ENCODE data around the gene NAA10.

The NAA10 gene

DNA sequence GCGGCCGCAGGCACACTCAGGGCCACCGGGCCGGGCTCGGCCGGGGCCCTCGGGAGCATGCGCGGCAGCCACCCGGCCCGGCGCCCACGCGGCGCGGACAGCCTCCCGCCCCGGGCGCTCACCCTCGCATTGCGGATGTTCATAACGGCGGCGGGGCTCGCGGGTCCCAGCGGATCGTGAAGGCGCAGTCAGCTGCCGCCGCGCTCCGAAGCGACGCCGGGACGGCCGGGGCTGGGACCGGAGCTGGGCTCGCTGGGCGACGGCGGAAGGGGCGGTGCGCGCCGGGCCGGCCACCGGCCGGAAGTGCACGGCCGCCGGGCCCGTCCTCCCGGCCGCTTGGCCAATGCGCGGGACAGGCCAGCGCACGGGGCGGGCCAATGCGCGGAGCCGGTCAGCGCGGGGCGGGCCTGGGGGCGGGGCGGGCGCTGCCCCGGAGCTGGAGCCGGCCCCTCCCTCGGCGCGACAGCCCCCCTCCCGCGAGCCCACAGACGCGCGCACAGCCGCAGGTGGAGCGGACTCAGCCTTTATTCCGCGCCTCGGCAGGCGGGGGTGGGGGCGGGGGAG is at the start of gene NAA10:
NAA10 (minus strand) TSS at position 276 of the 564 bp plus-strand sequence; CDS start at position 143, 133 bp downstream.
- DNase-seq (ENCODE audit: low read depth), result peak; percentile 84
- TF ChIP-seq CTCF (IDR thresholded peaks at IDR 0.05; ENCODE audit: insufficient read depth, low read depth, low read length, missing control alignments), result no peak
- H3K4me3 ChIP-seq (ENCODE audit: low read depth, low read length), result peak within 1 kb of the TSS; percentile 73

DNA sequence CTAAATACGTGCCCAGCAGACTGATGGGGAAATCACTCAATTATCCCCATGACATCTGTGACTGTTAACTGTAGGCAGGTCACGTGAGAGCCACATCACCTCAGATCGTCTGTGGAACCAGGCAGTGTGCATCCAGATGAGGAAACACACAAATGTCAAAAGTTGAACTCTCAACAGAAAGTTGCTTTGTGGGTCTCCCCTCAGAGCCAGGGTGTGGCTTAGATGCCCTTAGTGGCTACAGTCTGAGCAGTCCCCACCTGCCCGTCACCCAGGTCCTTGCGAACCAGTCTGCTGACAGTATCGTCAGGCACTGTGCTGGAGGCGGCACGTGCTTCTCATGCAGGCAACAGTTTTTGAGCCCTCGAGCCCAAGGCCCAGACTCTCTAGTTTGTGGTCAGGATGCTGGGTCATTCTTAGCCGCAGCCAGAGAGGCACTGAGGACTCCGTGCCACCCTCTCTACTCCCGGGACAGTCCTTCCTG is 48.5 kb upstream of the NAA10 start:
- TF ChIP-seq CTCF (IDR thresholded peaks at IDR 0.05; ENCODE audit: insufficient read depth, low read depth, low read length, missing control alignments), result no peak
- no peak overlapping the region for H3K4me3 ChIP-seq (ENCODE audit: low read depth, low read length)
- no peak for DNase-seq (ENCODE audit: low read depth)

DNA sequence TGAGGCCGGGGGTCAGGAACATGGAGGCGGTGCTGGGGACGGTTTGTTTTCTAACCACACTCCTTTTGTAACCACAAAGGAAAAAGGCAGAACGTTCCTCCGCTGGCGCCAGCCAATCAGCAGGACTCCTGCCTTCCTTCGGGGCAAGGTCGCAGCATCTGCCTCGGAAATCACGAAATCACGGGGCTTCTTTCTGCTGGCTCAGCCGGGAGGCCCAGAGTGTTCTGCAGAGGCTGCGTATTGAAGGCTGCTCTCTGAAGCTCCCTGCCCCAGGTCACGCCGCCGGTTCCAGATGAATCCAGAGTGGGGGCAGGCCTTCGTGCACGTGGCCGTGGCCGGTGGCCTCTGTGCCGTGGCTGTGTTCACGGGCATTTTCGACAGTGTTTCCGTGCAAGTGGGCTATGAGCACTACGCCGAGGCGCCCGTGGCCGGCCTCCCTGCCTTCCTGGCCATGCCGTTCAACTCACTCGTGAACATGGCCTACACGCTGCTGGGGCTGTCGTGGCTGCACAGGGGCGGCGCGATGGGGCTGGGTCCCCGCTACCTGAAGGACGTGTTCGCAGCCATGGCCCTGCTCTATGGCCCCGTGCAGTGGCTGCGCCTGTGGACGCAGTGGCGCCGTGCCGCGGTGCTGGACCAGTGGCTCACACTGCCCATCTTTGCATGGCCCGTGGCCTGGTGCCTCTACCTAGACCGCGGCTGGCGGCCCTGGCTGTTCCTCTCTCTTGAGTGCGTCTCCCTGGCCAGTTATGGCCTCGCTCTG is 47.1 kb upstream of the NAA10 start:
- no peak for TF ChIP-seq CTCF (IDR thresholded peaks at IDR 0.05; ENCODE audit: insufficient read depth, low read depth, low read length, missing control alignments)
- no peak overlapping the region for H3K4me3 ChIP-seq (ENCODE audit: low read depth, low read length)
- no peak for DNase-seq (ENCODE audit: low read depth)

- no peak overlapping the region for H3K4me3 ChIP-seq (ENCODE audit: low read depth, low read length)
- TF ChIP-seq CTCF (IDR thresholded peaks at IDR 0.05; ENCODE audit: insufficient read depth, low read depth, low read length, missing control alignments), result no peak
- DNase-seq (ENCODE audit: low read depth), result no peak
Observed at GRCh38 chrX:153981231-153981630, 46.4 kb upstream of the NAA10 start.

DNA sequence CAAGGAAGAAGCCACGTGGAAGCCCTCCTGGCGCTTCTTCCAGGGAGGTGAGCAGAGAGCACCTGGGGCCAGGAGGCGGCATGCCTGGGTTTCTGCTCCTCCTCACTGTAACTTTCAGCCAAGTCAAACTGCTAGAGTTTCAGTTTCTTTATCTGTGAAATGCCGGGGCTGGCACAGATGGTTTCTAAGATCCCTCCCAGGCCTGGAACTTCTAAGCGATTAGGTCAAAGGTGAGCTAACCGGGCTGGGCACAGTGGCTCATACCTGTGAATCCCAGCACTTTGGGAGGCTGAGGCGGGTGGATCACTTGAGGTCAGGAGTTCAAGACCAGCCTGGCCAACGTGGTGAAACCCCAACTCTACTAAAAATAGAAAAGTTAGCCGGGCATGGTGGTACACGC is 45.6 kb upstream of the NAA10 start:
- DNase-seq (ENCODE audit: low read depth), result peak; percentile 46
- H3K4me3 ChIP-seq (ENCODE audit: low read depth, low read length), result peak overlapping the region; percentile 36

DNA sequence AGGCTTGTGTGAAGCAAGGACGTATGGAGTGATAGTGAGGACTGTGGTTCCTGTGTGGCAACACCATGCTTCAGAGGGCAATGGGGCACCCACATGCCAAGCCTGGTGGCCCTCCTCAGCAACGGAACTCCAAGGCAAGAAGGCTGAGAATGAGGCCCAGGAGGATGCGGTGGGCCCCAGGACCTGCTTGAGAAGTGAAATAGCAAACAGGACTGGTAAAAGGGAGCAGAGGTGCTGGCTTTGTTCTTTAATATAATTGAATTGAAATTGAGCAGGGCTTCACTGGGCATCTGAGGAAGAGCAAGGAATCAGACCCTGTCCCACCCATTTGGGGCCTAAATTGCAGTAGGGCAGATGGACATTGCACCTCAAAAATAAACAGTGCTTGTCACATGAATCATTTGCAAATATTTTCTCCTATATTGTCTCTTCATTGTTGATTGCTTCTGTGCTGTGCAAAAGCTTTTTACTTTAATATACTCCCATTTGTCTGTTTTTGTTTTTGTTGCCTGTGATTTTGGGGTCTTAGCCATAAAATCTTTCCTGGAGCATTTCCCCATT is 40.0 kb upstream of the NAA10 start:
- no peak overlapping the region for H3K4me3 ChIP-seq (ENCODE audit: low read depth, low read length)
- DNase-seq (ENCODE audit: low read depth), result no peak
- TF ChIP-seq CTCF (IDR thresholded peaks at IDR 0.05; ENCODE audit: insufficient read depth, low read depth, low read length, missing control alignments), result no peak

- TF ChIP-seq CTCF (IDR thresholded peaks at IDR 0.05; ENCODE audit: insufficient read depth, low read depth, low read length, missing control alignments), result no peak
- H3K4me3 ChIP-seq (ENCODE audit: low read depth, low read length), result peak overlapping the region; percentile 72
- DNase-seq (ENCODE audit: low read depth), result no peak
Observed at GRCh38 chrX:153974003-153974725, 39.3 kb upstream of the NAA10 start.
